Lower leg skin (tissue), 4 donors: Measurements from ENCODE around the gene PMPCA. TPM values are rescaled to one million over a fixed set of nuclear protein-coding genes. Genes with fewer than 3 reads are reported as not detected.
A peak's percentile ranks its signal among the peaks of the same experiment; 100 is the strongest.

Experiments used
- DNase-seq, 2 donors: peaks; one replicate each; pipeline ENCODE4 v3.0.0-alpha.2; 2019; ENCODE audit warnings: low spot score in 2 of 2
- H3K4me3 ChIP-seq: fragments of 200-600 bp; sonication (generic); 2 replicates; pipeline ENCODE4 v1.5.1; 2017; ENCODE audit warnings: mild to moderate bottlenecking, low read depth; ENCODE audit not compliant: poor library complexity, severe bottlenecking
- CTCF ChIP-seq, 3 donors: fragments of 450-650 bp; IDR thresholded peaks; one replicate each; pipeline ENCODE4 v1.5.1; 2016; ENCODE audit warnings: antibody characterized with exemption in 3 of 3, mild to moderate bottlenecking in 3 of 3, moderate library complexity in 2 of 3
- POLR2A ChIP-seq, 2 donors: fragments of 450-650 bp; IDR thresholded peaks; one replicate each; pipeline ENCODE4 v1.6.1; 2016 to 2017; ENCODE audit warnings: antibody characterized with exemption in 2 of 2, mild to moderate bottlenecking in 1 of 2, moderate library complexity in 1 of 2
- WGBS, 2 donors: methylation state at CpG; one replicate each; pipeline ENCODE4 v1.1.5; 2018; 5-methylcytosine and 5-hydroxymethylcytosine counted together
- intact Hi-C: fragments of 100-400 bp; cut with DNase I; formaldehyde crosslinking; loops from one replicate; pipeline ENCODE4 v1.15.0; 2023; ENCODE audit warnings: low total_unique reads
- total RNA-seq, 4 donors: library from RNA; depleted of rRNA; stranded (reverse); fragments of >200 nt; gene quantifications; one replicate each; pipeline ENCODE4 v1.1.0, GENCODE V29; 2016

PMPCA gene
- 10 to 100 TPM; 35.9 to 59.6 (median 38.1) TPM for total RNA-seq

GRCh38 chr9:136410500-136411287 lies at the start of gene PMPCA, which contains the start of gene ENTR1:
TSS of gene PMPCA (plus strand) at chr9:136410658. CDS start at chr9:136410669, 11 bp downstream.
TSS of gene ENTR1 (minus strand) at chr9:136410614. CDS start at chr9:136410397, 217 bp downstream.
- intact Hi-C loops, result no loop called here
- TF ChIP-seq CTCF (IDR thresholded peaks at IDR 0.05) (no peak), POLR2A (IDR thresholded peaks at IDR 0.05) (peak in 1 of 2 donors; percentile 79)
- 1% methylated on average over 37 to 41 of the region's 83 CpGs for WGBS, 2 donors
- peak; percentile 87 to 99 for DNase-seq
- H3K4me3 ChIP-seq, result peak within 1 kb of the TSS; percentile 86

- no peak overlapping the region for H3K4me3 ChIP-seq
- no peak for DNase-seq
- TF ChIP-seq POLR2A (IDR thresholded peaks at IDR 0.05) (no peak), CTCF (IDR thresholded peaks at IDR 0.05) (no peak)
- 68 to 72% methylated on average over 29 to 34 of the region's 43 CpGs for WGBS, 2 donors
- intact Hi-C loops, result no loop called here
Observed at GRCh38 chr9:136361047-136361753, 49.3 kb upstream of the PMPCA start.

- intact Hi-C loops, result no loop called here
- TF ChIP-seq POLR2A (IDR thresholded peaks at IDR 0.05) (no peak), CTCF (IDR thresholded peaks at IDR 0.05) (no peak)
- H3K4me3 ChIP-seq, result no peak overlapping the region
- WGBS, 2 donors, result 82 to 83% methylated on average over 20 to 23 of the region's 26 CpGs
- DNase-seq, result no peak
Observed at GRCh38 chr9:136361754-136362449, 48.6 kb upstream of the PMPCA start.

GRCh38 chr9:136362450-136362784 lies 48.0 kb upstream of the PMPCA start:
- 55 to 69% methylated on average over 6 of the region's 6 CpGs for WGBS, 2 donors
- no peak for DNase-seq
- intact Hi-C loops, result no loop called here
- no peak overlapping the region for H3K4me3 ChIP-seq
- TF ChIP-seq CTCF (IDR thresholded peaks at IDR 0.05) (no peak), POLR2A (IDR thresholded peaks at IDR 0.05) (no peak)

GRCh38 chr9:136363106-136363948 lies 47.1 kb upstream of the PMPCA start, which contains the start of gene DNLZ:
TSS of gene DNLZ (minus strand) at chr9:136363744. CDS start at chr9:136363714, 30 bp downstream.
- peak within 1 kb of the TSS; percentile 84 for H3K4me3 ChIP-seq
- DNase-seq, result peak; percentile 95 to 99
- intact Hi-C loops, result no loop called here
- 0 to 3% methylated on average over 33 to 36 of the region's 97 CpGs for WGBS, 2 donors
- no peak for TF ChIP-seq POLR2A (IDR thresholded peaks at IDR 0.05)
- TF ChIP-seq CTCF (IDR thresholded peaks at IDR 0.05), result peak in 1 of 3 donors; percentile 50
